HG03442 (cell line): ENCODE data around the gene SORBS1.
A peak's percentile ranks its signal among the peaks of the same experiment; 100 is the strongest.

Source experiments
- ATAC-seq: cut with Tn5 transposase; IDR thresholded peaks from one replicate; pipeline ENCODE4 v1.9.1; 2021; ENCODE audit warnings: mild to moderate bottlenecking, moderate library complexity; ENCODE audit not compliant: unreplicated experiment

SORBS1 gene

DNA sequence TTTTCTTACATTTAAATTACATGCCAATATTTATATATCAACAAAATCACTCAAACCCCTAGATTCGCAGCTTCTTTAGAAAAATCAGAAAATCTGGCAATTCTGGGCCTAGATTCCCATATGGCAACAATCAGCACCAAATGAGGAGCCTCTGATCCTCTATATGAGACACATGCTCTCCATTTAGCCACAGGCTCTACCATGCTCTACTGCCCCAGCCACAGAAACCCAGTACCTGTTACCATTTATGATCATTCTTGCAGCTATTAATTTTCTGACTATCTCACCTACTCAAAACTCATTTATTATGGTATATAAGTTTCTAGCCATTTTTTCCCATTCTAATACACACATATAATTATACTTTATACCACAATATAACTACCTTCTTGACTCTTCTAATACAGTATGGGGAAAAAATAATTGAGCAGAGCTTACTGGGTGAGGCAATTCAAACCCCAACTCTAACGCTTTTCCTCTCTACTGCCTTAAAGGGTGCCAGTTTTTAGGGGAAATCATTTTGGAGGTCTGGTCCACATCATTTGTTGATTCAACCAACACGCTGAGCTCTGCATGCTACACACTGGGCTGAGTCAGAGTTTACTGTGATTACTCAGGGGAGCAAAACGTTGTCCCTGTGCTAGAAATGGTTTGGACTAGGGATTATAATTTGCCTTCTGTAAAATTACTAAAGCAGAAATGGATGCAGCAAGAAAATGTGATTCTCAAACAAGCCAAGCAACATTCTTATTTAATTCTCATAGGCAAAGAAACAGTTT, 281.9 kb downstream of the SORBS1 start:
- ATAC-seq = no peak

DNA sequence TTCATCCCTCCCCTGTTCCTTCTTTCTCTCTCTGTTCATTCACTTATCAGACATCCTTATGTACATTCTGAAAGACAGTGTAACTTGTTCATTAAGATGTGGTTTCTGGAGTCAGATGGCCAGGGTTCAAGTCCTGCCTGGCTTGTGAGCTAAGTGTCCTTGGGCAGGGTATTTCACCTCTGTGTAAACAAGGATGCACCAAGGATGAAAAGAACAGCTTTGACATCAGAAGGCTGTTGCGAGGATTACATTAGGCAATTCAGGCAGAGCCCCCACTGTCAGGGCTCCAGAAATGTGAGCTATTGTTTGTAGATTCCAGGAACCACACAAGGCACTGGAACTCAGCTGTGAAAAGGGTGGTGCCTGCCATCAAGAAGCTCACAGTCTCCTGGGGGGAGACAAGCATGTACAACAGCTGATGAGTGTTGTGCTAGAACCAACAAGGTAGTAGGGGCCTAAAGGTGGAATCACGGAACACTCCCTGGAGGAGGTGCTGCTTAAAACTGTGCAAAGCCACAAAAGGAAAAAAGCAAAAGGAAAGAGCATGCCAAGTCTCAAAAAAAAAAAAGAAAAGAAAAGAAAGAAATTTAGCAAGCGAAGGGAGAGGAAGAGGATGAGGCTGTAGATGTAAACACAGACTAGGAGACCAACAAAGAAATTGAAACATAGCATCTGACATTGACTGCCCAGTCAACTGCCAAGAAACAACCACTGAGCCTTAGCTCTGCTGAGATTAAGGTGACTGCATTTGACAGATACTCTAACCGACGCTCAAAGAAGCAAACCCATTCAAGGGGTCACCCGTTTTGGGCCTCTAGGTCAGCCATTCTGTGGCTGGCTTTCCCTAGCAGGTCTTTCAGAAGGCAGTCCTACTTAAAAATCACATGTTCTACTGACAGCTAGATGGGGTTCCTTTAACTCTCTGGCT, 282.8 kb downstream of the SORBS1 start:
- no peak for ATAC-seq

DNA sequence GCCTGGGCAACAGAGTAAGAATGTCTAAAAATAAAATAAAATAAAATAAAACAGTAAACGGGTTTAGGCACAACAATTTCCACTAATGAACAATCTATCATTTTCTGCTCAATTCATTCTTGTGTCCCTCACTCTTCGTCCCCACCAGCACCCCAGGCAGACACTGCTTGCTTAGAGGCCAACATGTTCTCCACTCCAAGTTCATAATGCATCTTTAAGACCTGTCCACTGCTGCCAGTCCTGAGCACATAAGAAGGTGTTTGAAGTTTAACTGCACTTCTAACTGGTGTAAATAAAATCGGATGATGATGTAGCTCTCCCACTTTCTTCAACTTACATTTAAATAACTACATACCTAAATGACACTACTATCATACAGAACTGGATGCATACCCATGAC, 283.6 kb downstream of the SORBS1 start:
- no peak for ATAC-seq

DNA sequence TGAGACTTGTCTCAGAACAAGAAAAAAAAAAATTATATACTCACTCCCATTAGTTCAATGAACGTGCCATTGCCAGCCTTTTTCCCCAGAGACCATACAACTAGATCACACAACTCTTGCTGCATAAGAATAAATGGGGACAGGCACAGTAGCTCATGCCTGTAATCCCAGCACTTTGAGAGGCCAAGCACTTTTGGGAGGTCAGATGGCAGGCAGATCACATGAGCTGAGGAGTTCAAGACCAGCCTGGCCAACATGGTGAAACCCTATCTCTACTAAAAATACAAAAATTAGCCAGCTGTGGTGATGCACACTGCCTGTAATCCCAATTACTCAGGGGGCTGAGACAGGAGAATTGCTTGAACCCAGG, 284.0 kb downstream of the SORBS1 start:
- no peak for ATAC-seq

DNA sequence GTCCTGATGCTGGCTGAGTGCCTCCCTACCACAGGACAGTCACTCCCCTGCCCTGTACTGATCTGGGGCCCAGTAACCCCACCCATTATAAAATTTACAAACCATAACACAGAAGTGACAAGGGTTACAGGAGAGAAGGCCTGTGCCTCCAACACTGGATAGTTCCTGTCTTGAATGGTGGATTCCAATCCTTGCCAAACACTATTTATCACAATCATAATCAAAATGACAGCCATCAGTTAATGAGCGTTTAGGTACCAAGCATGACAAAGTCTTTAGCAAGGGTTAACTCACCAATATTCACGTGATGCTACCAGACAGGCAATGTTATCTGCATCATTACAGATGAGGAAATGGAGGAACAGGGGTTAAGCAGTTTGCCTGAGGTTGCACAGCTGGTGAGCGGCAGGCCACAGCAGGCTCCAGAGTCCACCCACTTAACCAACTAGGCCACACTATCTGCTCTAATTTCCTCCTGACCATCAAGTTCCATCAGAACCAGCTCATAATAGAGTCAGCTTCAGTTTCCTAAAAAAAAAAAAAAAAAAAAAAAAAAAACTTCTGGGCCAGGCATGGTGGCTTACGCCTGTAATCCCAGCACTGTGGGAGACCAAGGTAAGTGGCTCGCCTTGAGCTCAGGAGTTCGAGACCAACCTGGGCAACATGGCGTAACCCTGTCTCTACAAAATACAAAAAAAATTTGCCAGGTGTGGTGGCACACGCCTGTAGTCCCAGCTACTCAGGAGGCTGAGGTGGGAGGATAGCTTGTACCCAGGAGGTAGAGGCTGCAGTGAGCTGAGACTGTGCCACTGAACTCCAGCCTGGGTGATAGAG, 284.6 kb downstream of the SORBS1 start:
- no peak for ATAC-seq

DNA sequence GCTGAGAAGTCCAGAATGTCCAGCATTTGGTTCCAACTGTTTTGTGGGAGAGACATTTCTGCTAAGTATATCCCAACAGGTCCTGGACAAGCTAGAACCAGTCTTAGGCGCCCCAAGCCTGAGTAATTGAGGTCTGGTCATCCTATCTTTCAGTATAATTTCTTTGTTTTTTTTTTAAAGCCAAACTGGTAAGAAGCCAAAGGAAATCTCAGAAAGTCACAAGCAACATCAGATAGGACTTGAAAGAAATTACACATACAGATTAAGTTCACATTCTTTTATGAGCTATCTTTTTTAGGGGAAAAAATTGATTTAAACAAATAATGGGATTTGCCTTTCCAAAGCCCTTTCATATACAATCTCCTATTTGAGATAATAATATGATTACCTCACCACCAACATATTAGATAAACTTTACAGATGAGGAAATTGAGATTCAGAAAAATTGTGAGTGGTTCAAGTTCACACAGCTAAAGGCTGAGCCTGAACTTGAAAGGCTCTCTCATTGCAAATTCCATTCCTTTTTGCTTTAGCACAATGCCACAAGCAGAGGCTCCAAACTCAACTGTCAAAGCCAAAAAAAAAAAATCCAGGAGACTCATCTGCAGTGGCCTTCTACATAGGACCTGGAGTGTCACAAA, 285.3 kb downstream of the SORBS1 start:
- no peak for ATAC-seq

DNA sequence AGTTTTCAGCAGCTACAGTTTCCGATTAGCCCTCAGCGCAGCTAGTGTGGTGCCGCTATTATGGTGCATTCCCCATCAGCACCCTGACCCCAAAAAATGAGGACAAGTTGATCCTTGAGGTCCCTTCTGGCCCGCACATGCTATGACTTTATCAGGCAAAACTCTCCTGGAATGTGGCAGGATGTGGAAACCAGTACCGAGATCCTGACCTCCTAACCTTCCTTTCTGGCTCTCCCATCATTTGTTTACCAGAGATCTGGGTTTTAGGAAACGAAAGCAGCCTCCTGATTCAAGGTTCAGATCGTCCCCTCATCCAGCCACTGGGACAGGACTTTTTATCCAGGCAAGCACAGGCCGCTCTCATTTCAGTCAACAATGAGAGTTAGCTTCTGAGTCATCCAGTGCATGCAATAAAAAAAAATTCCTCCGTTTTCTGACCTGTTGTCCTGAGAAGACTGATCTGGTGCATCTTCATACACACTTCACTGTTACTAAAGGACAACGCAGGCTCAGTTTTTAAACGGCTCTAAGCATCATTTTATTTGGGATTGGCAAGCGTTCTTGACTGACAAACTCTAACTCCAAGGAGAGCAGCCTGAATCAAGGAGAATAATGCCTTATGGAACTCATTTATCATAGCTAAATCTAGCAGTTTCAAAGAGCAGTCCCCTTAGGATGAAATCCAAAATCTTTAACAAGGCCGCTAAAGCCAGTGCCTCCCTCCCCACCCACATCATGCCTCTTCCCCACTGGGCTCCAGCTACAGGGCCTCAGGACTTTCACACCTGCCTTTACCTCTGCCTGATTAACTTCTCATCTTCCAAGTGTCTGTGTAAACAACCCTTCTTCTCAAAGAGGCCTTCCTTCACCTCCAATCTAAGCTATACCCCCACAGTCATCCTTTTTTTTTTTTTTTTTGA, 287.5 kb downstream of the SORBS1 start:
- ATAC-seq = no peak

DNA sequence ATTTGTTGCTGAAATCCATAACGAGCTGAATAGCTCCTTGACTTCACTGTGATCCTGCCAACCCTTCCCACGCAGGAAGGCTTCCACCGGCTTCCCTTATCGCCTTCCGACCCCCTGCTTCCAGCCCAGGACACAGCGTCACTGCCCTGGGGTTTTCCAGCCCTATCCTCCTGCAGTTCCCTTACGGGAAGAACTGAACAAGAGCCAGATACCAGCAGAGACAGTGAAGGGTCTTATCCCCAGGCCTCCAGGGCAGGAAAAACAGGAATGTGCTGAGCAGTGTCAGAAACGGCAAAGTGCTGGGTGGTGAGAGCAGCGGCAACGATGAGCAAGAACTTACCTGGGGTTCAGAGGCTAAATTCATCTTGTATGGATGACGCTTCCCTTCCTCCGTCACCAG, 292.7 kb downstream of the SORBS1 start:
- ATAC-seq = no peak

DNA sequence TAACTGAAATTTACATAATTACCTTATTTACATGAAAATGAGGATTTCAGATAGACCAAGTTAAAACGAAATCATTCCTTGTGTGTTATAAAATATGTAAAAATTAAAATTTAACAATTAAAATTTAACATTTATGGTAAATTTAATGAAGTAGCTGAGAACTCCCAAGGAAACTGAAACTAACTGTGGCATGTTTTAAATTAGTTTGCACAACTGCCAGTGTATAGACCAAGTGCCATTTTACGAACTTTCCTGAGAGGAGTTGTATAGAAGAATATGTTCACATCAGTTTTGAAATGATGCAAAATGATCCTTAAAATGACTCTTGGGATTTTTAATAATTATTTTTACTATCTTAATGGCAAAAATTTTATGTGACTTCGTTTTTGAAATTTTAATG, 293.9 kb downstream of the SORBS1 start:
- ATAC-seq = no peak

DNA sequence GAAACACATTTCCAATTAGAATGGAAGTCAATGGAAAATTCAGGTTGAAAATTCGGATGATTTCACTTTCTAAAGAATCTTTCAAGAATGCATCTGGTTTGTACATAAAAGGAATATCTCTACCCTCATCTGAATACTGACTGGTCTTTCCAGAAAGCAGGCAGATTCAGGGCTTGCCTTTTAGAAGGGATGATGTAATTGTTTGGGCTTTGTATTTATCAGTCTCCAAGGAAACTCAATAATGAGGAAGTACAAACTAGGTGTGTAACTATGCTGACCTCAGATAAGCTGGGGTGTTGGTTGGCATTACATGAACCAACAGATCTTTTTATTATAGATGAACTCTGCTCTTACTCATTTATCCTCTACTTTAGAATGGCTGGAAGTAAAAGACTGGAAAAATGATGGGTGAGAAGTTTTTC, 294.5 kb downstream of the SORBS1 start:
- peak; percentile 96 for ATAC-seq

DNA sequence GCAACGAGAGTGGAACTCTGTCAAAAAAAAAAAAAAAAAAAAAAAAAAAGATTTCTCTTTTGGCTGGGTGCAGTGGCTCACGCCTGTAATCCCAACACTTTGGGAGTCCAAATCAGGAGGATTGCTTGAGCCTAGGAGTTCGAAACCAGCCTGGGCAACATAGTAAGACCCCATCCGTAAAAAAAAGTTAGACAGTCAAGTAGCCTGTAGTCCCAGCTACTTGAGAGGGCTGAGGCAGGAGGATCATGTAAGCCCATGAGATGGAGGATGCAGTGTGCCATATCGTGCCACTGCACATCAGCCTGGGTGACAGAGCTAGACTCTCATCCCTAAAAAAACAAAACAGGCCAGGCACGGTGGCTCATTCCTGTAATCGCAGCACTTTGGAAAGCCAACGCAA, 295.6 kb downstream of the SORBS1 start:
- no peak for ATAC-seq

DNA sequence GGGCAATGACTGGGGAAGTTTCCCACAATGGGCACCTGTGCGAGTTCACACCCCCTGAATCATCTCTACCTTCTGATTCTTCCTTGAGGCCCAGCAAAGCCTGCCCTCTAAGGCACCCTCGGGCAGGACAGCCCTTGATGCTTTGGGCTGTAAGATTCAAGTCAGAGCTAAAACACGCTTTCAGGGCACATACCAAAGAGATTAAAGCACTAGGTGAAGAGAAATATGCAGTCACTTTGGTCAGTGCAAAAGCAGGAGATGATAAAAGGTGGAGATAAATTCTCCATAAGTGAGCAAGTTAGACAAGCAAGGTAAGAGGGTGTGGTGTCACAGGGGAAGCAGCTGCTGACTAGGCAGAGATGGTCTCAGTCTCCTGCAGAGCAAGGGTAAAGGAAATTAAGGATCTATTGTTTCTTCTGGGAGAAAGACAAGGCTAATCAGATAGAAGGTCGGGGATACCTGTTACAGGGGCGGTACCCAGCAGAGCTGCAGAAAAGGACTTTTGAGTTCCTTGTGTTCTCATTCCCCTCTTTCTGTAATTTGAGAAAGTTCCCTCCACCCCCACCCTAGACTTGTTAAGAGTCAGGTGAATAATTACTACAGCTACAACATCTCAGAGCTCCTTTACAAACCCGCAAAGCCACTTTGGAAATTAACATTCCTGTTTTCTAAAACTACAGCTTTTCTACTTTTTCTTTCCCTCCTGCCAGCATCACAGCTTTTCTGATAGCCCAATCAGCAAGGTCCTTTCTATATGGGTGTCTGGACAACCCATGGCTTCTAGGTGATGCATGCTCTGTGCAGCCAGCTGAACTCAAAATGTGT, 296.7 kb downstream of the SORBS1 start:
- no peak for ATAC-seq

DNA sequence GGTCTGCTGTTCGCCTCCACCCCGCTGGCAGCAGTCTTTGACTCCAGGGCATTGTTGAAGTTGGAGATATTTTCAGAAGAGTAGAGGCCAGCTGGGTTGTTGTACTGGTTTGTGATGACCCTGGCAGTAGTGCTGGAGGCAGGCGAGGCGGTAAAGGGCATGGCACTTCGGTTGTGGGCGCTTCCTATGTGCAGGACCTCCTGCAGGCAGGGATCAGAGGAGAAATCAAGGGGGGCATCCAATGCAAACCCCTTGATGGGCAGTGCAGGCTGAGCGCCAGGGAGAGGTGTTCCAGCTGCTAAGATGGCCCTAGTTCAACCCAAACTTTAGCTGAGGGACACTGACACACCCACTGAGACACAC, 297.3 kb downstream of the SORBS1 start:
- no peak for ATAC-seq

DNA sequence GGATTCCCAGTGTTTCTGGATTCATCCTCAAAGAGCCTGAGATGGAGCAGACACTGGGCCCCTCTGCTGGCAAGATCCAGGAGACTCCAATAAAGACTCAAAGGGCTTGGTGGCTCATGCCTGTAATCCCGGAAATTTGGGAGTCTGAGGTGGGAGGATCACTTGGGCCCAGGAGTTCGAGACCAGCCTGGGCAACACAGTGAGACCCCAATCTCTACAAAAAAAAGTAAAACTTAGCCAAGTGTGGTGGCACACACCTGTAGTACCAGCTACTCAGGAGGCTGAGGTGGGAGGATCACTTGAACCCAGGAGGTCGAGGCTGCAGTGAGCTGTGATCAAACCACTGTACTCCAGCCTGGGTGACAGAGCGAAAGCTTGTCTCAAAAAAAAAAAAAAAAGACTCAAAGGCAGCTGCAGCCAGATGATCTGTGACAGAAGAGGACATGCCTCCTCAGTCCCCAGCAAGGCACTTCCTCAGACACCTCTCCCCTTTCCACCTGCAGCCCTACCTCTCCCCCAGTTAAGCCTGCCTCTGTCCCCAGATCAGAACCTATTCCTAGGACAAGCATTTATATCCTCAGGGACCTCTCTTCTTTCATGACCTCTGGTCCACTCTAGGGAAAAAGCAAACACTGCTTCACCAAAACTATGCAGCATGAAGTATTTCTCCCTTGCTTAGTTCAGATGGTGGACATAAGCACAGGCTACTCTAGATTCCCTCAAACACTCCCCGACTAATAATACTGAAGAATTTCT, 298.2 kb downstream of the SORBS1 start:
- no peak for ATAC-seq

DNA sequence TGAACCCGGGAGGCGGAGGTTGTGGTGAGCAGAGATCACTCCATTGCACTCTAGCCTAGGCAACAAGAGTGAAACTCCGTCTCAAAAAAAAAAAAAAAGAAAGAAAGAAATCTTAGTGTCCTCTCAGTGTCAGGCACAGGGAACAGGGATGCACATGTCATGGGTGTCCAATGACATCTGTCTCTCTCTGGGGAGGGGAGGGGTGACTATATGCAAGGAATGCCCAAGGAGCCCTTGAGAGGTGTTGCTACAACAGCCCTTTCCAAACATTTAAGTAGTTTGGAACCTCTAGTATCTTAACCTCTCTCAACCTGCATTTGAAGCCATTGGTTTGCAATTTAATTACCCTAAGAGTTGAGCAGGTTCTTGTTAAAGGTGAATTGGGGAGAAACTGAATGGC, 299.2 kb downstream of the SORBS1 start:
- no peak for ATAC-seq
